HEK293T (cell line): ENCODE data around the gene LYSET.
"Not testable (repeated sequence)": the region's sequence is repeated elsewhere in the genome, so short reads cannot be mapped to it uniquely, and the experiment has no call there.

Experiments
- CTCF ChIA-PET: fragments of 350-600 bp; formaldehyde crosslinking; extraction: SDS; loops from one replicate; lab custom pipeline; 2021; ENCODE audit warnings: antibody characterized with exemption, inconsistent platforms; lab: Yijun Ruan, JAX
- POLR2A ChIA-PET: fragments of 350-600 bp; formaldehyde crosslinking; extraction: SDS; loops from one replicate; lab custom pipeline; 2020; ENCODE audit warnings: antibody characterized with exemption, inconsistent platforms; lab: Yijun Ruan, JAX
- DNase-seq: peaks from one replicate; pipeline ENCODE4 v3.0.0; 2012; ENCODE audit warnings: mixed read lengths; ENCODE audit errors: extremely low spot score
- ARNT ChIP-seq: fragments of 450-650 bp; IDR thresholded peaks from 2 replicates; pipeline ENCODE4 v1.6.1; 2017; ENCODE audit warnings: mild to moderate bottlenecking
- BHLHE40 ChIP-seq: fragments of 450-650 bp; IDR thresholded peaks from 2 replicates; pipeline ENCODE4 v1.6.1; 2016; ENCODE audit warnings: mild to moderate bottlenecking, moderate library complexity, borderline replicate concordance
- CTBP1 ChIP-seq: fragments of 450-650 bp; IDR thresholded peaks from 2 replicates; pipeline ENCODE4 v1.6.1; 2016; ENCODE audit warnings: borderline replicate concordance
- ELF4 ChIP-seq: fragments of 450-650 bp; IDR thresholded peaks from 2 replicates; pipeline ENCODE4 v1.6.1; 2017; ENCODE audit warnings: antibody characterized with exemption
- FOXA1 ChIP-seq: fragments of 450-650 bp; IDR thresholded peaks from 2 replicates; pipeline ENCODE4 v1.6.1; 2016; ENCODE audit warnings: mild to moderate bottlenecking
- FOXK2 ChIP-seq: fragments of 450-650 bp; IDR thresholded peaks from 2 replicates; pipeline ENCODE4 v1.6.1; 2016; ENCODE audit warnings: mild to moderate bottlenecking
- FOXM1 ChIP-seq: fragments of 450-650 bp; IDR thresholded peaks from 2 replicates; pipeline ENCODE4 v1.6.1; 2017; ENCODE audit warnings: mild to moderate bottlenecking, borderline replicate concordance
- HDGF ChIP-seq: fragments of 450-650 bp; IDR thresholded peaks from 2 replicates; pipeline ENCODE4 v1.6.1; 2017; ENCODE audit warnings: antibody characterized with exemption, borderline replicate concordance
- L3MBTL2 ChIP-seq: fragments of 450-650 bp; conservative IDR thresholded peaks from 2 replicates; pipeline ENCODE4 v1.6.1; 2016; ENCODE audit warnings: mild to moderate bottlenecking
- LEF1 ChIP-seq: fragments of 450-650 bp; IDR thresholded peaks from 2 replicates; pipeline ENCODE4 v1.6.1; 2017; ENCODE audit warnings: mild to moderate bottlenecking, borderline replicate concordance
- NFRKB ChIP-seq: fragments of 450-650 bp; IDR thresholded peaks from 2 replicates; pipeline ENCODE4 v1.6.1; 2016; ENCODE audit warnings: mild to moderate bottlenecking, moderate library complexity
- PKNOX1 ChIP-seq: fragments of 450-650 bp; IDR thresholded peaks from 2 replicates; pipeline ENCODE4 v1.6.1; 2016
- SP1 ChIP-seq: fragments of 450-650 bp; IDR thresholded peaks from 2 replicates; pipeline ENCODE4 v1.6.1; 2017
- SUZ12 ChIP-seq: fragments of 450-650 bp; IDR thresholded peaks from 2 replicates; pipeline ENCODE4 v1.6.1; 2016; ENCODE audit warnings: mild to moderate bottlenecking
- TARDBP ChIP-seq: fragments of 450-650 bp; IDR thresholded peaks from 2 replicates; pipeline ENCODE4 v1.6.1; 2016
- ZNF384 ChIP-seq: fragments of 450-650 bp; IDR thresholded peaks from 2 replicates; pipeline ENCODE4 v1.6.1; 2016

LYSET gene

GRCh38 chr14:93184391-93185348 lies at the start of gene LYSET, which contains the start of gene MOAP1:
Gene LYSET, plus strand, starts transcription at chr14:93185317. Its CDS starts 89 bp downstream, at chr14:93185406.
Gene MOAP1, minus strand, starts transcription at chr14:93184897. Its CDS starts 655 bp downstream, at chr14:93184242.
- POLR2A ChIA-PET = interaction anchor here (0.5 to 3.8 kb wide), 14 partner anchors 9 to 841 kb away, joined by 3 to 43 read pairs (median 4); partner anchors contain the start of genes GON7, ITPK1, LGMN and OTUB2
- CTCF ChIA-PET = interaction anchor here (0.5 to 1.0 kb wide), 6 partner anchors 8 to 88 kb away, joined by 3 read pairs; no protein-coding TSS in a partner anchor
- DNase-seq = peak; percentile 91
- TF ChIP-seq LEF1 = 0 out of 2 replicates have a peak, but pooled peaks have one; percentile 44
- TF ChIP-seq CTBP1 = no peak
- no peak for TF ChIP-seq HDGF
- TF ChIP-seq L3MBTL2 = no peak
- no peak for TF ChIP-seq SP1
- TF ChIP-seq ZNF384 = no peak
- no peak for TF ChIP-seq FOXK2
- no peak for TF ChIP-seq ELF4
- no peak for TF ChIP-seq NFRKB
- peak; percentile 49; the same call in 1 of the 2 replicates for TF ChIP-seq FOXM1
- TF ChIP-seq ARNT = no peak
- TF ChIP-seq PKNOX1 = peak; percentile 27; the same call in 1 of the 2 replicates
- no peak for TF ChIP-seq SUZ12
- no peak for TF ChIP-seq TARDBP

GRCh38 chr14:93135399-93135798 lies 49.7 kb upstream of the LYSET start:
- no peak for TF ChIP-seq FOXM1
- TF ChIP-seq ZNF384 = no peak
- no peak for TF ChIP-seq SUZ12
- TF ChIP-seq CTBP1 = no peak
- no peak for TF ChIP-seq PKNOX1
- TF ChIP-seq NFRKB = no peak
- TF ChIP-seq ARNT = no peak
- TF ChIP-seq ELF4 = no peak
- no peak for TF ChIP-seq FOXK2
- no peak for TF ChIP-seq SP1
- no peak for TF ChIP-seq BHLHE40
- TF ChIP-seq LEF1 = no peak
- TF ChIP-seq L3MBTL2 = no peak
- TF ChIP-seq TARDBP = no peak
- no peak for TF ChIP-seq HDGF
- TF ChIP-seq FOXA1 = no peak
- ChIA-PET CTCF (interaction anchor here (0.6 to 1.4 kb wide), 2 partner anchors 22 to 201 kb away, joined by 3 to 4 read pairs; no protein-coding TSS in a partner anchor), POLR2A (no interaction called here)
- DNase-seq = no peak

GRCh38 chr14:93136009-93136408 lies 49.1 kb upstream of the LYSET start:
- ChIA-PET CTCF (interaction anchor here (0.6 kb wide), 2 partner anchors 23 to 201 kb away, joined by 3 read pairs; no protein-coding TSS in a partner anchor), POLR2A (no interaction called here)
- DNase-seq = no peak
- no peak for TF ChIP-seq CTBP1
- TF ChIP-seq LEF1 = no peak
- no peak for TF ChIP-seq HDGF
- TF ChIP-seq NFRKB = no peak
- no peak for TF ChIP-seq L3MBTL2
- no peak for TF ChIP-seq PKNOX1
- TF ChIP-seq ZNF384 = no peak
- no peak for TF ChIP-seq SUZ12
- no peak for TF ChIP-seq SP1
- TF ChIP-seq FOXK2 = no peak
- TF ChIP-seq ELF4 = no peak
- TF ChIP-seq FOXA1 = no peak
- no peak for TF ChIP-seq FOXM1
- no peak for TF ChIP-seq TARDBP
- TF ChIP-seq ARNT = no peak
- no peak for TF ChIP-seq BHLHE40

- CTCF ChIA-PET = interaction anchor here (0.6 kb wide), 1 partner anchor 23 kb away, joined by 3 read pairs; no protein-coding TSS in a partner anchor
- DNase-seq, POLR2A ChIA-PET: not testable (repeated sequence)
Observed at GRCh38 chr14:93136508-93136907, 48.6 kb upstream of the LYSET start.

- CTCF ChIA-PET = interaction anchor here (2.0 kb wide), 2 partner anchors 25 to 185 kb away, joined by 5 to 21 read pairs; no protein-coding TSS in a partner anchor
- POLR2A ChIA-PET = interaction anchor here (1.0 to 1.2 kb wide), 2 partner anchors 21 to 23 kb away, joined by 3 to 4 read pairs; no protein-coding TSS in a partner anchor
- no peak for TF ChIP-seq SUZ12
- no peak for TF ChIP-seq NFRKB
- TF ChIP-seq SP1 = no peak
- TF ChIP-seq FOXA1 = no peak
- TF ChIP-seq BHLHE40 = no peak
- TF ChIP-seq FOXK2 = no peak
- no peak for TF ChIP-seq PKNOX1
- no peak for TF ChIP-seq L3MBTL2
- no peak for TF ChIP-seq HDGF
- TF ChIP-seq CTBP1 = no peak
- TF ChIP-seq FOXM1 = no peak
- no peak for TF ChIP-seq LEF1
- no peak for TF ChIP-seq ARNT
- TF ChIP-seq ZNF384 = no peak
- no peak for TF ChIP-seq TARDBP
- no peak for TF ChIP-seq ELF4
- DNase-seq = peak; percentile 41
Observed at GRCh38 chr14:93137864-93138263, 47.3 kb upstream of the LYSET start.
